DOHH2 (cell line): ENCODE results near the gene PCGF2.

Source experiments
- H3F3A ChIP-seq: fragments of 200-600 bp; sonication (generic), shearing (Covaris generic); 2 replicates; pipeline ENCODE4 v1.6.0; 2016; ENCODE audit warnings: antibody characterized with exemption, mild to moderate bottlenecking; ENCODE audit not compliant: control insufficient read depth, insufficient read depth
- H3K27ac ChIP-seq: fragments of 200-600 bp; sonication (generic); 2 replicates; pipeline ENCODE4 v1.5.1; 2014; ENCODE audit warnings: low read depth, mild to moderate bottlenecking, low read length, moderate library complexity
- H3K27me3 ChIP-seq: fragments of 200-600 bp; sonication (generic); 2 replicates; pipeline ENCODE4 v1.6.1; 2014; ENCODE audit warnings: mild to moderate bottlenecking, low read length, mixed read lengths; ENCODE audit not compliant: control insufficient read depth
- H3K36me3 ChIP-seq: fragments of 200-600 bp; sonication (generic); 2 replicates; pipeline ENCODE4 v1.6.1; 2014; ENCODE audit warnings: mild to moderate bottlenecking, low read length, moderate library complexity, mixed read lengths; ENCODE audit not compliant: control insufficient read depth
- H3K4me1 ChIP-seq: fragments of 200-600 bp; sonication (generic); 2 replicates; pipeline ENCODE4 v1.6.1; 2014; ENCODE audit warnings: mild to moderate bottlenecking, low read length, mixed read lengths; ENCODE audit not compliant: control insufficient read depth
- H3K4me2 ChIP-seq: fragments of 200-600 bp; sonication (generic); 2 replicates; pipeline ENCODE4 v1.6.0; 2014; ENCODE audit warnings: mild to moderate bottlenecking, low read length, moderate library complexity
- H3K4me3 ChIP-seq: fragments of 200-600 bp; sonication (generic); 2 replicates; pipeline ENCODE4 v1.5.1; 2014; ENCODE audit warnings: mild to moderate bottlenecking, low read length, mixed read lengths
- H3K79me2 ChIP-seq: fragments of 200-600 bp; sonication (generic); 2 replicates; pipeline ENCODE4 v1.6.1; 2014; ENCODE audit warnings: mild to moderate bottlenecking, low read length, mixed read lengths; ENCODE audit not compliant: control insufficient read depth
- H3K9me2 ChIP-seq: fragments of 200-600 bp; sonication (generic); replicated peaks from 2 replicates; pipeline ENCODE4 v1.6.1; 2014; ENCODE audit warnings: mild to moderate bottlenecking, low read length, mixed read lengths; ENCODE audit not compliant: control insufficient read depth
- H3K9me3 ChIP-seq: fragments of 200-600 bp; sonication (generic); 2 replicates; pipeline ENCODE4 v1.6.1; 2014; ENCODE audit warnings: antibody characterized with exemption, low read length, mixed read lengths; ENCODE audit not compliant: control insufficient read depth, insufficient read depth
- H4K20me1 ChIP-seq: fragments of 200-600 bp; sonication (generic); 2 replicates; pipeline ENCODE4 v1.6.0; 2014; ENCODE audit warnings: low read depth, mild to moderate bottlenecking, antibody characterized with exemption, low read length, moderate library complexity; ENCODE audit not compliant: control insufficient read depth, insufficient read depth
- EZH2phosphoT487 ChIP-seq: fragments of 200-600 bp; sonication (generic); IDR thresholded peaks from 2 replicates; pipeline ENCODE4 v1.6.1; 2017; ENCODE audit warnings: borderline replicate concordance, mild to moderate bottlenecking, antibody characterized with exemption, low read length, moderate library complexity, mixed read lengths
- TF ChIP-seq, protein P1 (sequence below): fragments of 200-600 bp; sonication (generic); IDR thresholded peaks from one replicate; pipeline ENCODE4 v1.5.1; 2014; ENCODE audit warnings: antibody characterized with exemption, mild to moderate bottlenecking, low read depth, low read length; ENCODE audit not compliant: poor library complexity, severe bottlenecking

The PCGF2 gene

GRCh38 chr17:38761612-38762011 is 13.5 kb upstream of the PCGF2 start:
- peaks cover 4% of the 10 kb centered on the region; the same call in 1 of the 2 replicates for H4K20me1 ChIP-seq
- H3K4me3 ChIP-seq, result no peak overlapping the region
- no peaks in the 10 kb centered on the region for H3K27me3 ChIP-seq
- no peaks in the 10 kb centered on the region for H3K9me2 ChIP-seq
- H3K27ac ChIP-seq, result no peak overlapping the region
- H3F3A ChIP-seq, result no peaks in the 10 kb centered on the region; the same call in 1 of the 2 replicates
- H3K36me3 ChIP-seq, result peaks cover 81% of the 10 kb centered on the region
- H3K4me2 ChIP-seq, result no peak overlapping the region
- TF ChIP-seq EZH2phosphoT487, result no peak
- TF ChIP-seq, protein P1, sequence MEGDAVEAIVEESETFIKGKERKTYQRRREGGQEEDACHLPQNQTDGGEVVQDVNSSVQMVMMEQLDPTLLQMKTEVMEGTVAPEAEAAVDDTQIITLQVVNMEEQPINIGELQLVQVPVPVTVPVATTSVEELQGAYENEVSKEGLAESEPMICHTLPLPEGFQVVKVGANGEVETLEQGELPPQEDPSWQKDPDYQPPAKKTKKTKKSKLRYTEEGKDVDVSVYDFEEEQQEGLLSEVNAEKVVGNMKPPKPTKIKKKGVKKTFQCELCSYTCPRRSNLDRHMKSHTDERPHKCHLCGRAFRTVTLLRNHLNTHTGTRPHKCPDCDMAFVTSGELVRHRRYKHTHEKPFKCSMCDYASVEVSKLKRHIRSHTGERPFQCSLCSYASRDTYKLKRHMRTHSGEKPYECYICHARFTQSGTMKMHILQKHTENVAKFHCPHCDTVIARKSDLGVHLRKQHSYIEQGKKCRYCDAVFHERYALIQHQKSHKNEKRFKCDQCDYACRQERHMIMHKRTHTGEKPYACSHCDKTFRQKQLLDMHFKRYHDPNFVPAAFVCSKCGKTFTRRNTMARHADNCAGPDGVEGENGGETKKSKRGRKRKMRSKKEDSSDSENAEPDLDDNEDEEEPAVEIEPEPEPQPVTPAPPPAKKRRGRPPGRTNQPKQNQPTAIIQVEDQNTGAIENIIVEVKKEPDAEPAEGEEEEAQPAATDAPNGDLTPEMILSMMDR, result peak; percentile 73
- no peaks in the 10 kb centered on the region for H3K9me3 ChIP-seq
- H3K4me1 ChIP-seq, result no peaks in the 10 kb centered on the region
- H3K79me2 ChIP-seq, result no peaks in the 10 kb centered on the region

- H3K9me2 ChIP-seq, result no peaks in the 10 kb centered on the region
- H3K4me2 ChIP-seq, result peak overlapping the region; percentile 73
- peaks cover 44% of the 10 kb centered on the region for H3K4me1 ChIP-seq
- no peaks in the 10 kb centered on the region for H3K9me3 ChIP-seq
- H3K79me2 ChIP-seq, result peaks cover 33% of the 10 kb centered on the region
- peak overlapping the region; percentile 91 for H3K4me3 ChIP-seq
- H3K27me3 ChIP-seq, result peaks cover 20% of the 10 kb centered on the region
- no peak for TF ChIP-seq EZH2phosphoT487
- TF ChIP-seq, protein P1, result no peak
- no peaks in the 10 kb centered on the region; the same call in 1 of the 2 replicates for H4K20me1 ChIP-seq
- peaks cover 43% of the 10 kb centered on the region for H3K36me3 ChIP-seq
- peaks cover 14% of the 10 kb centered on the region; the same call in 1 of the 2 replicates for H3F3A ChIP-seq
- H3K27ac ChIP-seq, result peak overlapping the region; percentile 43
Measured at GRCh38 chr17:38753071-38753506, 5.0 kb upstream of the PCGF2 start.

GRCh38 chr17:38752308-38753070 is 4.4 kb upstream of the PCGF2 start, which contains the start of gene PSMB3:
Gene PSMB3 (plus strand): TSS chr17:38752741. CDS start chr17:38752827, 86 bp downstream.
- Histone ChIP-seq H3K9me3 (no peaks in the 10 kb centered on the region), H4K20me1 (no peaks in the 10 kb centered on the region; the same call in 1 of the 2 replicates), H3K4me2 (peak within 1 kb of the TSS; percentile 73), H3F3A (peaks cover 14% of the 10 kb centered on the region; the same call in 1 of the 2 replicates), H3K27ac (peak within 1 kb of the TSS; percentile 81), H3K9me2 (no peaks in the 10 kb centered on the region), H3K4me1 (peaks cover 44% of the 10 kb centered on the region), H3K79me2 (peaks cover 33% of the 10 kb centered on the region), H3K27me3 (peaks cover 20% of the 10 kb centered on the region), H3K4me3 (peak within 1 kb of the TSS; percentile 91), H3K36me3 (peaks cover 39% of the 10 kb centered on the region)
- TF ChIP-seq, protein P1, result peak; percentile 8
- TF ChIP-seq EZH2phosphoT487, result no peak
